Hepatocyte (in vitro differentiated cells): ENCODE results near the gene TMOD2.

Source experiments
- CTCF ChIP-seq: fragments of 200-600 bp; sonication (generic); IDR thresholded peaks from 2 replicates; pipeline ENCODE4 v1.5.1; 2016; ENCODE audit warnings: antibody characterized with exemption, mild to moderate bottlenecking; ENCODE audit not compliant: poor library complexity
- EZH2 ChIP-seq: fragments of 200-600 bp; sonication (generic); IDR thresholded peaks from 2 replicates; pipeline ENCODE4 v1.6.1; 2016; ENCODE audit warnings: antibody characterized with exemption, mild to moderate bottlenecking, borderline replicate concordance
- EZH2phosphoT487 ChIP-seq: fragments of 200-600 bp; sonication (generic); IDR thresholded peaks from one replicate; pipeline ENCODE4 v1.6.1; 2018; ENCODE audit warnings: antibody characterized with exemption, mild to moderate bottlenecking, low read depth, moderate library complexity; ENCODE audit not compliant: unreplicated experiment, severe bottlenecking

DNA sequence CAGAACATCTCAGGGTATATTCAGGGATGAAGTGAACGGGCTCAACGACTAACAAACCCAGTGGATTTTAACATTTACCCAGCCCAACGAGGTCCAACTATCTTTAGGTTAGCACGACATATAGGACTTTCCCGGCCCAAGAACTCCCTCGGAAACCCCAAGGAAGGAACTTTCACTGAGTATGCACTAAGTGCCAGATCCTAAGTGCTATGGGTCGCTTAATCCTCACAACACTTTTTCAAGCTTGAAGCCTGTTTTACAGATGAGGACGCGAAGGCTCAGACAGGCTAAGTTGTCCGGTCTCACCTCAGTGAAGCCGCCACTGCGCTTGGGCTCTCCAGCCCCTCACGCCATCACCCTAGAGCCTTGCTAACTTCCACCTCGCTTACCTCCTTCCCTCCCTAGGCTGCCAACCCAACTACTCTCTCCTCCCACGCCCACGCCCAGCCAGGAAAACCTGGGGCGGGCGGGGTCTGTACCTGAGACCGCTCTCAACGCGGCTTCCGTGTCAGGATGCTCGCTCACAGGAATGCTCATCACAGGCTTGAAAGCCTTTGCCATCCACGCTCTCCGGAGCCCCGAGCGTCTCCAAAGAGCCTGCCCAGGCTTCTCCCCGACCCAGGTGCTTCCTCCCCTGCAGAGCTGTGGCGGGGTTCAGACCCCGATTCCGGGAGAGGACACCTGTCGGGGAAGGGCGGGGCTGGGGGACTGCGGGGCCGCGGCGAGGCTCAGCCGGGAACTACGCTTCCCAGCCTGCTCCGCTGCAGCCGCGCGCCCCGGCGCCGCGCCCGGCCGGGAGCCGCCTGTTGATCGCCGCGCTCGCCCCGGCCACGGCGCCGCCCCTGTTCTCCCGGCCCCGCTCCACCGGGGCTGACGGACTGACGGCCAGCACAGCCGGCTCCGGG, at the start of gene TMOD2:
- TF ChIP-seq CTCF, result no peak
- TF ChIP-seq EZH2, result no peak
- no peak for TF ChIP-seq EZH2phosphoT487
